ENCODE results near the gene BANK1.

The BANK1 gene

DNA sequence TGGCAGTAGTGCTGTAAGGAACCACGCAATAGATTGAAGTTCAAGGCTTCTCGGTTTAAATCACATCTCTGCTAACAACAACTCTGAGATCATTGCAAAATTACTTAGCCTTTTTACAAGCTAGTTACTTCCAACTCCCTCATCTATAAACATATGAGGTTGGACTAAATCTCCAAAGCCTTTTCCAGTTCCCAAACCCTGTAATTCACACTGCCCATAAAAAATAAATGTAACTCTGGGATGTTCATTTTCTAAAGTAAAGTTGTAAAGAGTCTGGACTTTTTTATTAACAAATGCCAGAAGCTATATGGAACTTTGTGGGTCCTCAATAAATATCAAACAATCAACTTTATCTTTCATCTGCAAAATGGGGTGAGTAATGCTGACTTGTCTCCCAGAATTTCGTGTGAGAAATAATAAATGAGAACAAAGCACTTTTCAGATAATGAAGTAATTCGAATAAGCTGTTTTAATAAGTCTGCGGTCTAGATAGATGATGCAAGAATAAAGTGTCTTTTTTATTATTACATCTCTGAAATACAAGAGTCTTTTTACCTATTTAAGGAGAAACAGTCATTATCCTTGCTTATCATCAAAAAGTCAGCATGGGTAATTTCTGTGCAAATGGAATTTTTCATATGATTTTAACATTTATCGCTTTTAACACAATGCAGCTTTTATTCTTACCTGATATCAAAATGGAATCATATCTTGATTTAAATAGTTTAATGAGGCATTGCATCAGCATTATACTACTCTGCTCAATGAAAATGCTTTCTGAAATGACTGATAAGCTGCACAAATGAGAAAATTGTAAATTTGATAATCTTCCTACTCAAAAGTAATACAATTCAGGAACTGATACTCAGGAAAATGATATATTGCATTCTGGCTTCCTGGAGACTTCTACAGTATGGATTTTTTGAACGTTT is 252.6 kb downstream of the BANK1 start:
- Histone ChIP-seq H3K27me3 (ENCODE audit: insufficient read depth, low read depth, severe bottlenecking) (no peaks in the 10 kb centered on the region), H3K27ac (no peak overlapping the region), H3K9me3 (ENCODE audit: severe bottlenecking) (no peaks in the 10 kb centered on the region), H3K36me3 (no peaks in the 10 kb centered on the region), H3K4me3 (ENCODE audit: low read depth, low read length) (no peak overlapping the region)
- DNase-seq = no peak
- TF ChIP-seq, protein P1, sequence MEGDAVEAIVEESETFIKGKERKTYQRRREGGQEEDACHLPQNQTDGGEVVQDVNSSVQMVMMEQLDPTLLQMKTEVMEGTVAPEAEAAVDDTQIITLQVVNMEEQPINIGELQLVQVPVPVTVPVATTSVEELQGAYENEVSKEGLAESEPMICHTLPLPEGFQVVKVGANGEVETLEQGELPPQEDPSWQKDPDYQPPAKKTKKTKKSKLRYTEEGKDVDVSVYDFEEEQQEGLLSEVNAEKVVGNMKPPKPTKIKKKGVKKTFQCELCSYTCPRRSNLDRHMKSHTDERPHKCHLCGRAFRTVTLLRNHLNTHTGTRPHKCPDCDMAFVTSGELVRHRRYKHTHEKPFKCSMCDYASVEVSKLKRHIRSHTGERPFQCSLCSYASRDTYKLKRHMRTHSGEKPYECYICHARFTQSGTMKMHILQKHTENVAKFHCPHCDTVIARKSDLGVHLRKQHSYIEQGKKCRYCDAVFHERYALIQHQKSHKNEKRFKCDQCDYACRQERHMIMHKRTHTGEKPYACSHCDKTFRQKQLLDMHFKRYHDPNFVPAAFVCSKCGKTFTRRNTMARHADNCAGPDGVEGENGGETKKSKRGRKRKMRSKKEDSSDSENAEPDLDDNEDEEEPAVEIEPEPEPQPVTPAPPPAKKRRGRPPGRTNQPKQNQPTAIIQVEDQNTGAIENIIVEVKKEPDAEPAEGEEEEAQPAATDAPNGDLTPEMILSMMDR (IDR thresholded peaks at IDR 0.05; ENCODE audit: low read depth, low read length) = no peak

DNA sequence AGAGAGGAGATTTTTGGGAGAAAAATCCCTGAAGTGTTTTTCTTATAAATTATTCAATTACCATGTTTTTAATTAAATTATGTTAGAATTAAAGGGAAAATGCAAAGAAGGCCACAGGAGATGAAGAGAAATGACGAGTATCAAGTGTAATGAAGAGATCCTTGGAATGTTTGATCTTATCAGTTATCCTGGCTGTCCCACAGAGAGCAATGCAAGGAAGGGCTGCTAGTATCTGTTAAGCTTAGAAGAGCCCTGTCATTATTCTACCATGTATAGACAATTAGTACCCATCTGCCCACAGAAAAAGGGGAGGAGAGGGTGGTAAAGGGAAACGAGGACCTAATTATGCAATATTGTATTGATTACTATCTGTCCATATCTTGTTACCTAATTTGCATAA is 257.1 kb downstream of the BANK1 start:
- Histone ChIP-seq H3K36me3 (no peaks in the 10 kb centered on the region), H3K27me3 (ENCODE audit: insufficient read depth, low read depth, severe bottlenecking) (no peaks in the 10 kb centered on the region), H3K9me3 (ENCODE audit: severe bottlenecking) (no peaks in the 10 kb centered on the region), H3K27ac (no peak overlapping the region), H3K4me3 (ENCODE audit: low read depth, low read length) (no peak overlapping the region)
- DNase-seq = no peak
- TF ChIP-seq, protein P1 (IDR thresholded peaks at IDR 0.05; ENCODE audit: low read depth, low read length) = no peak

DNA sequence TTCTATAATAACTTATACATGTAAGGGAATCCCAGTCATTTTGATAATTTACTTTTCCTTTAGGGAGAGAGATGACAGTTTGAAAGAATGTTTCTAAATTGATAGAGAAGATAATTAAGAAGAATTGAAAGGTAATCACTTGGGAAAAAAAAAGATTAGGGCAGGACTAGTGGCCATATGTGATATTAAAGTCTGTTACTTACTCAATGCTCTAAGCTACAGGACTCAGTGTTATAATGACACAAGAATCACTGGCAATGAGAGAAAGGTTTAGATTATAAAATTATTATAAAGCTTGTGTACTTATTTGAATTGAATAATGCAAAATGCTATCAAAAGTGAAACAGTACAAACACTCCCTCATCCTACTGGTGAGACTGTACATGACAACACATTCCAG is 265.3 kb downstream of the BANK1 start:
- Histone ChIP-seq H3K27ac (no peak overlapping the region), H3K36me3 (no peaks in the 10 kb centered on the region), H3K9me3 (ENCODE audit: severe bottlenecking) (no peaks in the 10 kb centered on the region), H3K4me3 (ENCODE audit: low read depth, low read length) (no peak overlapping the region), H3K27me3 (ENCODE audit: insufficient read depth, low read depth, severe bottlenecking) (no peaks in the 10 kb centered on the region)
- TF ChIP-seq, protein P1 (IDR thresholded peaks at IDR 0.05; ENCODE audit: low read depth, low read length) = peak; percentile 14; the same call in 1 of the 2 replicates
- no peak for DNase-seq

DNA sequence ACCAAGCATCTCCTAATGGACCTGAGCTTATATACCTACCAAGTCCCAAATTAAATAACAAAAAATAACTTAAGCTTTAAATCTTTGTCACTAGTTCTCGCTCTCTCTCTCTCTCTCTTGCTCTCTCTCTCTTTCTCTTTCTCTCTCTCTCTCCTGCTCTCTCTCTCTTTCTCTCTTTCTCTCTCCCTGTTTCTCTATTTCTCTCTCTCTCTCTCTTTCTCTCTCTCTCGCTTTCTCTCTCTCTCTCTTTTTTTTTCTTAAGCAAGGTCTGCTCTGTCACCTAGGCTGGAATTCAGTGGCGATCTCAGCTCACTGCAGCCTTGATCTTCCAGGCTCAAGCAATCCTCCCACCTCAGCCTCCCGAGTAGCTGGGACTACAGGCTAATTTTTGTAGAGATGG is 266.6 kb downstream of the BANK1 start:
- TF ChIP-seq, protein P1 (IDR thresholded peaks at IDR 0.05; ENCODE audit: low read depth, low read length) = no peak
- Histone ChIP-seq H3K27me3 (ENCODE audit: insufficient read depth, low read depth, severe bottlenecking) (no peaks in the 10 kb centered on the region), H3K4me3 (ENCODE audit: low read depth, low read length) (no peak overlapping the region), H3K36me3 (no peaks in the 10 kb centered on the region), H3K9me3 (ENCODE audit: severe bottlenecking) (no peaks in the 10 kb centered on the region), H3K27ac (no peak overlapping the region)
- no peak for DNase-seq

DNA sequence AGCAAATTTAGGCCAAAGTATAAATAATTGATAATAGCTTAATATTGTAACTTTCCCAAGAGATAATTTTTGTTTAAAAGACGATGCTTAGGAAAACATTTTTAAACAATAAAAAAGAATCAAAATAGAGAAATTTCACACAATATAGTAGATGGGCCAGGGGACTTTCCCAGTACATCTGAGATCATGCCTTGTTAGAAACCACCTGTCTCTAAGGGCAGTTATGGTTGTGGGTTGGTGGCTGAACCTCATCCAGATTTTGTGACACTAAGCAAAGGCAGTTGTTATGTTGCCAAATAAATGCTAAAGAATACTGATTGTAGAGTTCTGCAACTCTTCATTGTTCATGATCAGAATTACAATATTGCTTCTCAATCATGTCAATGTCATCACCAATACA is 270.6 kb downstream of the BANK1 start:
- TF ChIP-seq, protein P1 (IDR thresholded peaks at IDR 0.05; ENCODE audit: low read depth, low read length) = no peak
- H3K4me3 ChIP-seq (ENCODE audit: low read depth, low read length) = no peak overlapping the region
- no peaks in the 10 kb centered on the region for H3K27me3 ChIP-seq (ENCODE audit: insufficient read depth, low read depth, severe bottlenecking)
- DNase-seq = no peak
- no peak overlapping the region for H3K27ac ChIP-seq
- H3K36me3 ChIP-seq = no peaks in the 10 kb centered on the region
- H3K9me3 ChIP-seq (ENCODE audit: severe bottlenecking) = no peaks in the 10 kb centered on the region

Data from WERI-Rb-1 (cell line).